HG03039 (cell line): ENCODE data around the gene DAGLA.
"Not testable (repeated sequence)": the region's sequence is repeated elsewhere in the genome, so short reads cannot be mapped to it uniquely, and the experiment has no call there.

ENCODE experiments used
- ATAC-seq: cut with Tn5 transposase; IDR thresholded peaks from one replicate; pipeline ENCODE4 v1.9.1; 2021; ENCODE audit warnings: mild to moderate bottlenecking, moderate library complexity; ENCODE audit not compliant: unreplicated experiment

Gene DAGLA

GRCh38 chr11:61659413-61660196, 20.6 kb upstream of the DAGLA start:
- ATAC-seq: no peak

GRCh38 chr11:61660997-61661396, 19.2 kb upstream of the DAGLA start:
- not testable (repeated sequence) for ATAC-seq

GRCh38 chr11:61666684-61667297, 13.4 kb upstream of the DAGLA start:
- no peak for ATAC-seq

GRCh38 chr11:61667684-61668305, 12.4 kb upstream of the DAGLA start:
- no peak for ATAC-seq

- no peak for ATAC-seq
Measured at GRCh38 chr11:61669417-61669816, 10.8 kb upstream of the DAGLA start.

GRCh38 chr11:61670626-61671025, 9.6 kb upstream of the DAGLA start:
- ATAC-seq: no peak

- no peak for ATAC-seq
Measured at GRCh38 chr11:61671527-61671926, 8.7 kb upstream of the DAGLA start.

GRCh38 chr11:61673946-61674467, 6.2 kb upstream of the DAGLA start:
- not testable (repeated sequence) for ATAC-seq

GRCh38 chr11:61675826-61676225, 4.4 kb upstream of the DAGLA start:
- ATAC-seq: no peak

GRCh38 chr11:61679296-61679695, 895 bp upstream of the DAGLA start:
- no peak for ATAC-seq

- ATAC-seq: no peak
Measured at GRCh38 chr11:61680622-61681221, 531 bp downstream of the DAGLA start.

- ATAC-seq: no peak
Measured at GRCh38 chr11:61682093-61682732, 2.0 kb downstream of the DAGLA start.

GRCh38 chr11:61682906-61683675, 2.9 kb downstream of the DAGLA start:
- ATAC-seq: no peak

GRCh38 chr11:61683961-61684869, 4.0 kb downstream of the DAGLA start:
- no peak for ATAC-seq

GRCh38 chr11:61684870-61685616, 4.9 kb downstream of the DAGLA start:
- ATAC-seq: no peak

GRCh38 chr11:61685617-61685967, 5.4 kb downstream of the DAGLA start:
- no peak for ATAC-seq

- ATAC-seq: no peak
Measured at GRCh38 chr11:61686066-61686465, 5.9 kb downstream of the DAGLA start.

GRCh38 chr11:61686469-61686868, 6.3 kb downstream of the DAGLA start:
- no peak for ATAC-seq

- ATAC-seq: no peak
Measured at GRCh38 chr11:61687420-61687819, 7.2 kb downstream of the DAGLA start.
